ENCODE measurements around the gene CTIF. TPM values are rescaled to one million over a fixed set of nuclear protein-coding genes. Genes with fewer than 3 reads are reported as not detected.

The CTIF gene
- total RNA-seq, 1 experiment from 2014 or later: 26.5 TPM

GRCh38 chr18:48884771-48885170, 345.9 kb downstream of the CTIF start:
- Histone ChIP-seq H3K27ac (ENCODE audit: low read length) (no peak overlapping the region), H3K27me3 (ENCODE audit: control insufficient read depth, insufficient read depth, low read length) (no peaks in the 10 kb centered on the region), H3K4me3 (ENCODE audit: low read depth in 2 of 2, low read length in 2 of 2) (no peak overlapping the region), H3K36me3 (ENCODE audit: control insufficient read depth, insufficient read depth, low read length) (no peaks in the 10 kb centered on the region), H3K9me3 (ENCODE audit: control insufficient read depth, insufficient read depth, low read depth, low read length) (no peaks in the 10 kb centered on the region), H3K4me1 (ENCODE audit: control insufficient read depth, insufficient read depth, low read length) (no peaks in the 10 kb centered on the region)
- POLR2A ChIA-PET: no interaction called here
- BruUV-seq (replicated peaks): no TSS peak
- CTCF ChIA-PET: no interaction called here
- intact Hi-C loops (cut with micrococcal nuclease; ENCODE audit: unreplicated experiment): no loop called here
- no peak for TF ChIP-seq SIN3A (IDR thresholded peaks at IDR 0.05; ENCODE audit: borderline replicate concordance, insufficient read depth, low read depth, low read length)
- TF ChIP-seq, protein P1, sequence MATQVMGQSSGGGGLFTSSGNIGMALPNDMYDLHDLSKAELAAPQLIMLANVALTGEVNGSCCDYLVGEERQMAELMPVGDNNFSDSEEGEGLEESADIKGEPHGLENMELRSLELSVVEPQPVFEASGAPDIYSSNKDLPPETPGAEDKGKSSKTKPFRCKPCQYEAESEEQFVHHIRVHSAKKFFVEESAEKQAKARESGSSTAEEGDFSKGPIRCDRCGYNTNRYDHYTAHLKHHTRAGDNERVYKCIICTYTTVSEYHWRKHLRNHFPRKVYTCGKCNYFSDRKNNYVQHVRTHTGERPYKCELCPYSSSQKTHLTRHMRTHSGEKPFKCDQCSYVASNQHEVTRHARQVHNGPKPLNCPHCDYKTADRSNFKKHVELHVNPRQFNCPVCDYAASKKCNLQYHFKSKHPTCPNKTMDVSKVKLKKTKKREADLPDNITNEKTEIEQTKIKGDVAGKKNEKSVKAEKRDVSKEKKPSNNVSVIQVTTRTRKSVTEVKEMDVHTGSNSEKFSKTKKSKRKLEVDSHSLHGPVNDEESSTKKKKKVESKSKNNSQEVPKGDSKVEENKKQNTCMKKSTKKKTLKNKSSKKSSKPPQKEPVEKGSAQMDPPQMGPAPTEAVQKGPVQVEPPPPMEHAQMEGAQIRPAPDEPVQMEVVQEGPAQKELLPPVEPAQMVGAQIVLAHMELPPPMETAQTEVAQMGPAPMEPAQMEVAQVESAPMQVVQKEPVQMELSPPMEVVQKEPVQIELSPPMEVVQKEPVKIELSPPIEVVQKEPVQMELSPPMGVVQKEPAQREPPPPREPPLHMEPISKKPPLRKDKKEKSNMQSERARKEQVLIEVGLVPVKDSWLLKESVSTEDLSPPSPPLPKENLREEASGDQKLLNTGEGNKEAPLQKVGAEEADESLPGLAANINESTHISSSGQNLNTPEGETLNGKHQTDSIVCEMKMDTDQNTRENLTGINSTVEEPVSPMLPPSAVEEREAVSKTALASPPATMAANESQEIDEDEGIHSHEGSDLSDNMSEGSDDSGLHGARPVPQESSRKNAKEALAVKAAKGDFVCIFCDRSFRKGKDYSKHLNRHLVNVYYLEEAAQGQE (IDR thresholded peaks at IDR 0.05; ENCODE audit: insufficient read depth in 1 of 2, low read depth in 2 of 2, low read length in 1 of 2): no peak
- DNase-seq (ENCODE audit: low read depth, low spot score): no peak
- in situ Hi-C loops (cut with HindIII; ENCODE audit: low pct_unique_long_range_greater_than_20kb, low sequenced_read_pairs): no loop called here
- no peak for ATAC-seq

GRCh38 chr18:48885266-48885923, 346.6 kb downstream of the CTIF start:
- no TSS peak for BruUV-seq (replicated peaks)
- no peak for DNase-seq (ENCODE audit: low read depth, low spot score)

More at GRCh38 chr18:48885266-48885923, 346.6 kb downstream of the CTIF start:
- in situ Hi-C loops (cut with HindIII; ENCODE audit: low pct_unique_long_range_greater_than_20kb, low sequenced_read_pairs) (no loop called here), intact Hi-C loops (cut with micrococcal nuclease; ENCODE audit: unreplicated experiment) (no loop called here)
- CTCF ChIA-PET: no interaction called here
- POLR2A ChIA-PET: no interaction called here
- Histone ChIP-seq H3K4me3 (ENCODE audit: low read depth in 2 of 2, low read length in 2 of 2) (no peak overlapping the region), H3K27ac (ENCODE audit: low read length) (no peak overlapping the region), H3K4me1 (ENCODE audit: control insufficient read depth, insufficient read depth, low read length) (no peaks in the 10 kb centered on the region), H3K27me3 (ENCODE audit: control insufficient read depth, insufficient read depth, low read length) (no peaks in the 10 kb centered on the region), H3K9me3 (ENCODE audit: control insufficient read depth, insufficient read depth, low read depth, low read length) (no peaks in the 10 kb centered on the region), H3K36me3 (ENCODE audit: control insufficient read depth, insufficient read depth, low read length) (no peaks in the 10 kb centered on the region)
- TF ChIP-seq POLR2AphosphoS5 (IDR thresholded peaks at IDR 0.05; ENCODE audit: low read depth, low read length): no peak
- TF ChIP-seq, protein P1 (IDR thresholded peaks at IDR 0.05; ENCODE audit: insufficient read depth in 1 of 2, low read depth in 2 of 2, low read length in 1 of 2): no peak
- no peak for TF ChIP-seq SIN3A (IDR thresholded peaks at IDR 0.05; ENCODE audit: borderline replicate concordance, insufficient read depth, low read depth, low read length)
- no peak for TF ChIP-seq CTCF (IDR thresholded peaks at IDR 0.05)
- no peak for TF ChIP-seq TCF7L2 (IDR thresholded peaks at IDR 0.05; ENCODE audit: low read depth, low read length)
- no peak for ATAC-seq
